ENCODE results near the gene SERPINA3. TPM values are rescaled to one million over a fixed set of nuclear protein-coding genes. Genes with fewer than 3 reads are reported as not detected.

SERPINA3 gene
- total RNA-seq, 3 donors from 2014 or later, result 1.9 to 2.6 (median 2.4) TPM

- Mint-ChIP-seq H3K4me3 (no peak overlapping the region), H3K9me3 (no peaks in the 10 kb centered on the region), H3K27me3 (ENCODE audit: low read depth) (peaks cover 3% of the 10 kb centered on the region), H3K36me3 (ENCODE audit: insufficient read depth) (no peaks in the 10 kb centered on the region), H3K4me1 (ENCODE audit: low read depth) (no peaks in the 10 kb centered on the region)
- no peak for DNase-seq
- ATAC-seq, result no peak
Measured at GRCh38 chr14:94655169-94655710, 43.0 kb downstream of the SERPINA3 start.

- no peaks in the 10 kb centered on the region for H3K9me3 Mint-ChIP-seq
- H3K27me3 Mint-ChIP-seq (ENCODE audit: low read depth), result peaks cover 9% of the 10 kb centered on the region
- H3K4me1 Mint-ChIP-seq (ENCODE audit: low read depth), result no peaks in the 10 kb centered on the region
- DNase-seq, result no peak
- no peaks in the 10 kb centered on the region for H3K36me3 Mint-ChIP-seq (ENCODE audit: insufficient read depth)
- no peak for ATAC-seq
- H3K4me3 Mint-ChIP-seq, result no peak overlapping the region
Measured at GRCh38 chr14:94656043-94656442, 43.9 kb downstream of the SERPINA3 start.

- Mint-ChIP-seq H3K27me3 (ENCODE audit: low read depth) (peaks cover 19% of the 10 kb centered on the region), H3K9me3 (no peaks in the 10 kb centered on the region), H3K36me3 (ENCODE audit: insufficient read depth) (no peaks in the 10 kb centered on the region), H3K4me3 (no peak overlapping the region), H3K4me1 (ENCODE audit: low read depth) (no peaks in the 10 kb centered on the region)
- DNase-seq (no peak), ATAC-seq (no peak)
Measured at GRCh38 chr14:94659256-94659655, 47.1 kb downstream of the SERPINA3 start.

GRCh38 chr14:94659901-94660300, 47.7 kb downstream of the SERPINA3 start:
- ATAC-seq, result no peak
- Mint-ChIP-seq H3K9me3 (no peaks in the 10 kb centered on the region), H3K36me3 (ENCODE audit: insufficient read depth) (no peaks in the 10 kb centered on the region), H3K4me3 (no peak overlapping the region), H3K27me3 (ENCODE audit: low read depth) (peaks cover 21% of the 10 kb centered on the region), H3K4me1 (ENCODE audit: low read depth) (no peaks in the 10 kb centered on the region)
- DNase-seq, result no peak

GRCh38 chr14:94660306-94660946, 48.2 kb downstream of the SERPINA3 start:
- Mint-ChIP-seq H3K27me3 (ENCODE audit: low read depth) (peaks cover 22% of the 10 kb centered on the region), H3K4me1 (ENCODE audit: low read depth) (no peaks in the 10 kb centered on the region), H3K9me3 (no peaks in the 10 kb centered on the region), H3K4me3 (no peak overlapping the region), H3K36me3 (ENCODE audit: insufficient read depth) (no peaks in the 10 kb centered on the region)
- DNase-seq (no peak), ATAC-seq (no peak)

GRCh38 chr14:94663538-94663937, 51.3 kb downstream of the SERPINA3 start:
- Mint-ChIP-seq H3K9me3 (no peaks in the 10 kb centered on the region), H3K27me3 (ENCODE audit: low read depth) (peaks cover 26% of the 10 kb centered on the region), H3K4me1 (ENCODE audit: low read depth) (no peaks in the 10 kb centered on the region), H3K36me3 (ENCODE audit: insufficient read depth) (no peaks in the 10 kb centered on the region), H3K4me3 (no peak overlapping the region)
- ATAC-seq (no peak), DNase-seq (no peak)

GRCh38 chr14:94663965-94664704, 51.9 kb downstream of the SERPINA3 start:
- H3K27me3 Mint-ChIP-seq (ENCODE audit: low read depth), result peaks cover 26% of the 10 kb centered on the region
- no peaks in the 10 kb centered on the region for H3K9me3 Mint-ChIP-seq
- no peaks in the 10 kb centered on the region for H3K36me3 Mint-ChIP-seq (ENCODE audit: insufficient read depth)

GRCh38 chr14:94665121-94665520, 52.9 kb downstream of the SERPINA3 start:
- Mint-ChIP-seq H3K27me3 (ENCODE audit: low read depth) (peaks cover 25% of the 10 kb centered on the region), H3K4me3 (no peak overlapping the region), H3K36me3 (ENCODE audit: insufficient read depth) (no peaks in the 10 kb centered on the region), H3K4me1 (ENCODE audit: low read depth) (no peaks in the 10 kb centered on the region), H3K9me3 (no peaks in the 10 kb centered on the region)
- ATAC-seq (no peak), DNase-seq (no peak)

More at GRCh38 chr14:94663965-94664704, 51.9 kb downstream of the SERPINA3 start:
- no peak for DNase-seq
- H3K4me3 Mint-ChIP-seq, result no peak overlapping the region
- ATAC-seq, result no peak
- H3K4me1 Mint-ChIP-seq (ENCODE audit: low read depth), result no peaks in the 10 kb centered on the region

GRCh38 chr14:94665544-94665943, 53.4 kb downstream of the SERPINA3 start:
- Mint-ChIP-seq H3K9me3 (no peaks in the 10 kb centered on the region), H3K27me3 (ENCODE audit: low read depth) (peaks cover 22% of the 10 kb centered on the region), H3K4me3 (no peak overlapping the region), H3K36me3 (ENCODE audit: insufficient read depth) (no peaks in the 10 kb centered on the region), H3K4me1 (ENCODE audit: low read depth) (no peaks in the 10 kb centered on the region)
- ATAC-seq, result no peak
- no peak for DNase-seq

- DNase-seq (no peak), ATAC-seq (no peak)
- Mint-ChIP-seq H3K4me1 (ENCODE audit: low read depth) (no peaks in the 10 kb centered on the region), H3K27me3 (ENCODE audit: low read depth) (peaks cover 7% of the 10 kb centered on the region), H3K4me3 (no peak overlapping the region), H3K9me3 (no peaks in the 10 kb centered on the region), H3K36me3 (ENCODE audit: insufficient read depth) (no peaks in the 10 kb centered on the region)
Measured at GRCh38 chr14:94670692-94671285, 58.6 kb downstream of the SERPINA3 start.

- Mint-ChIP-seq H3K4me1 (ENCODE audit: low read depth) (no peaks in the 10 kb centered on the region), H3K9me3 (no peaks in the 10 kb centered on the region)
Measured at GRCh38 chr14:94671870-94672444, 59.8 kb downstream of the SERPINA3 start.

GRCh38 chr14:94673071-94673470, 60.9 kb downstream of the SERPINA3 start:
- DNase-seq (no peak), ATAC-seq (no peak)
- no peaks in the 10 kb centered on the region for H3K4me1 Mint-ChIP-seq (ENCODE audit: low read depth)
- peaks cover 8% of the 10 kb centered on the region for H3K27me3 Mint-ChIP-seq (ENCODE audit: low read depth)
- no peak overlapping the region for H3K4me3 Mint-ChIP-seq
- no peaks in the 10 kb centered on the region for H3K9me3 Mint-ChIP-seq
- H3K36me3 Mint-ChIP-seq (ENCODE audit: insufficient read depth), result no peaks in the 10 kb centered on the region

More at GRCh38 chr14:94671870-94672444, 59.8 kb downstream of the SERPINA3 start:
- Mint-ChIP-seq H3K27me3 (ENCODE audit: low read depth) (peaks cover 7% of the 10 kb centered on the region), H3K4me3 (no peak overlapping the region), H3K36me3 (ENCODE audit: insufficient read depth) (no peaks in the 10 kb centered on the region)
- ATAC-seq (no peak), DNase-seq (no peak)
